Psoas muscle (tissue), 8 donors: ENCODE data around the gene AKT3. TPM values are rescaled to one million over a fixed set of nuclear protein-coding genes. Genes with fewer than 3 reads are reported as not detected.

Experiments
- ATAC-seq, 4 donors: fragments of 200-7000 bp; cut with Tn5 transposase; one replicate each; pipeline ENCODE4 v1.9.1; 2020; ENCODE audit warnings: moderate library complexity in 3 of 4, mild to moderate bottlenecking in 2 of 4
- DNase-seq, 2 donors: peaks; one replicate each; pipeline ENCODE4 v3.0.0-alpha.2; 2020
- H3K27ac ChIP-seq: fragments of 200-600 bp; one replicate; pipeline ENCODE4 v1.8.0; 2022
- H3K27me3 ChIP-seq, 3 donors: fragments of 200-600 bp in 1 of 3; one replicate each; pipeline versions ENCODE4 v1.6.1 to v1.8.0; 2013 to 2022; ENCODE audit warnings: low read length in 2 of 3, mild to moderate bottlenecking in 2 of 3, moderate library complexity in 1 of 3; ENCODE audit not compliant: insufficient read depth in 3 of 3
- H3K36me3 ChIP-seq, 2 donors: fragments of 200-600 bp in 1 of 2; one replicate each; pipeline versions ENCODE4 v1.6.1 to v1.8.0; 2013 to 2022; ENCODE audit warnings: low read depth in 1 of 2, mild to moderate bottlenecking in 1 of 2, moderate library complexity in 1 of 2; ENCODE audit not compliant: insufficient read depth in 1 of 2
- H3K4me1 ChIP-seq: fragments of 200-600 bp; one replicate; pipeline ENCODE4 v1.8.0; 2022
- H3K4me3 ChIP-seq: fragments of 200-600 bp; one replicate; pipeline ENCODE4 v1.8.0; 2022; ENCODE audit warnings: mild to moderate bottlenecking
- H3K9me3 ChIP-seq: fragments of 200-600 bp; one replicate; pipeline ENCODE4 v1.8.0; 2022
- WGBS, 3 donors: extraction: QIAGEN DNeasy Blood & Tissue Kit; methylation state at CpG; one replicate each; pipeline versions ENCODE4 v1.1.6 to v1.1.7; 2013; 5-methylcytosine and 5-hydroxymethylcytosine counted together
- intact Hi-C, 2 donors: fragments of 100-400 bp; cut with DNase I; formaldehyde crosslinking; loops; one replicate each; pipeline versions ENCODE4 v1.11.0 to v1.14.2; 2022
- polyA plus RNA-seq, 3 donors: library from polyadenylated mRNA; stranded (reverse); fragments of 200-250 nt; gene quantifications; one replicate each; pipeline ENCODE4 v1.2.3, GENCODE V29; 2013
- total RNA-seq, 4 donors: library from RNA; stranded (reverse); fragmentation: NEBNext Ultra II Directional in 2 of 4; extraction: Animal tissue kit (Norgen Biotek cat#: 25700) in 2 of 4; gene quantifications; one replicate each; pipeline versions ENCODE4 v1.2.1 to v1.2.4, GENCODE V29; 2021 to 2023
- TF ChIP-seq, protein P1 (sequence below): fragments of 200-600 bp; IDR thresholded peaks from one replicate; pipeline ENCODE4 v1.8.0; 2022; ENCODE audit warnings: antibody characterized with exemption
- donor health status: healthy with polysubstance abuse.
- donor health status: DM: no; HTN: no; CAD: no; lungs with moderate emphysema.
- donor health status: Bipolar disorder and iron deficiency.
- donor health status: healthy.
- donor health status: DM: yes; HTN: yes; CAD: no.
- donor health status: DM: no; HTN: no; CAD: no.
- donor health status: DM: no; HTN: no; CAD: no.
- donor health status: DM: yes; HTN: yes; CAD: no.

Gene AKT3
- total and polyA plus RNA-seq, 7 donors, result 3.3 to 25.1 (median 9.8) TPM

DNA sequence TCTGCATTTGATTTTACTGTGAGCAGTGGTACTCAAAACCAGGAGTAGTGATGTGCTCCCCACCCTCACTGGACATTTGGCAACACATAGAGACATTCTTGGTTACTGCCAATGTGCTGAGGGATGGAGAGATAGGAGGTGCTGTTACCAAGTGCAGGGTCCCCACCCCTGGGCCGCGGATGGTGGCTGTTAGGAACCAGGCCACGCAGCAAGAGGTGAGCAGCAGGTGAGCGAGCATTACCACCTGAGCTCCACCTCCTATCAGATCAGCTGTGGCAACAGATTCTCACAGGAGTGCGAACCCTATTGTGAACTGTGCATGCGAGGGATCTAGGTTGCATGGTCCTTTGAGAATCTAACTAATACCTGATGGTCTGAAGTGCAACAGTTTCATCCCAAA, 95.7 kb downstream of the AKT3 start:
- no peaks in the 10 kb centered on the region for H3K9me3 ChIP-seq
- H3K27me3 ChIP-seq, result no peaks in the 10 kb centered on the region
- TF ChIP-seq, protein P1, sequence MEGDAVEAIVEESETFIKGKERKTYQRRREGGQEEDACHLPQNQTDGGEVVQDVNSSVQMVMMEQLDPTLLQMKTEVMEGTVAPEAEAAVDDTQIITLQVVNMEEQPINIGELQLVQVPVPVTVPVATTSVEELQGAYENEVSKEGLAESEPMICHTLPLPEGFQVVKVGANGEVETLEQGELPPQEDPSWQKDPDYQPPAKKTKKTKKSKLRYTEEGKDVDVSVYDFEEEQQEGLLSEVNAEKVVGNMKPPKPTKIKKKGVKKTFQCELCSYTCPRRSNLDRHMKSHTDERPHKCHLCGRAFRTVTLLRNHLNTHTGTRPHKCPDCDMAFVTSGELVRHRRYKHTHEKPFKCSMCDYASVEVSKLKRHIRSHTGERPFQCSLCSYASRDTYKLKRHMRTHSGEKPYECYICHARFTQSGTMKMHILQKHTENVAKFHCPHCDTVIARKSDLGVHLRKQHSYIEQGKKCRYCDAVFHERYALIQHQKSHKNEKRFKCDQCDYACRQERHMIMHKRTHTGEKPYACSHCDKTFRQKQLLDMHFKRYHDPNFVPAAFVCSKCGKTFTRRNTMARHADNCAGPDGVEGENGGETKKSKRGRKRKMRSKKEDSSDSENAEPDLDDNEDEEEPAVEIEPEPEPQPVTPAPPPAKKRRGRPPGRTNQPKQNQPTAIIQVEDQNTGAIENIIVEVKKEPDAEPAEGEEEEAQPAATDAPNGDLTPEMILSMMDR, result no peak
- H3K4me3 ChIP-seq, result no peak overlapping the region
- DNase-seq (no peak), ATAC-seq (no peak)
- H3K36me3 ChIP-seq, result no peaks in the 10 kb centered on the region
- H3K4me1 ChIP-seq, result no peaks in the 10 kb centered on the region
- intact Hi-C loops, result no loop called here
- no peak overlapping the region for H3K27ac ChIP-seq
- WGBS, 3 donors, result 95 to 98% (median 98%) methylated on average over 6 of the region's 6 CpGs

DNA sequence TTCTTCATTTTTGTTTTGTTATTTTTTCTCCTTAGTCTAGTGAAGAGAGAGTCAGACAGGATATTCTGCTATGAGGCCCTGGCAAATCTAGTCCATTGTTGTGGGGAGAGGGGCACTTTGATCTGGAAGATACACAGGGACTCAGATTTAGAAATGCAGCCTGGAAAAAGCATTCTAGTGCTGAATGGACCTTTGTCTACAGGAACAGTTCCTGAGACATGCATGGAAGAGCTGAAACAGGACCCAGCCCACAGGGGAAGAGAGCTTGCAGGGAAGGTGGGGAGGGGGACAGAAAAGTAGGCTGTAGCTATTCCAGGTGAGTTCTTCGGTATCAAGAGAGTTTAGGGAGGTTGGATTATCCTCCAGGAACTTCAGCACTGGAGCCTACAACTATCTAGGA, 98.5 kb downstream of the AKT3 start:
- Histone ChIP-seq H3K36me3 (no peaks in the 10 kb centered on the region), H3K27me3 (no peaks in the 10 kb centered on the region), H3K9me3 (no peaks in the 10 kb centered on the region), H3K27ac (no peak overlapping the region), H3K4me3 (no peak overlapping the region), H3K4me1 (no peaks in the 10 kb centered on the region)
- 83 to 100% (median 89%) methylated on average over 1 of the region's 1 CpG for WGBS, 3 donors
- ATAC-seq, result no peak
- DNase-seq, result no peak
- intact Hi-C loops, result no loop called here
- TF ChIP-seq, protein P1, result no peak

DNA sequence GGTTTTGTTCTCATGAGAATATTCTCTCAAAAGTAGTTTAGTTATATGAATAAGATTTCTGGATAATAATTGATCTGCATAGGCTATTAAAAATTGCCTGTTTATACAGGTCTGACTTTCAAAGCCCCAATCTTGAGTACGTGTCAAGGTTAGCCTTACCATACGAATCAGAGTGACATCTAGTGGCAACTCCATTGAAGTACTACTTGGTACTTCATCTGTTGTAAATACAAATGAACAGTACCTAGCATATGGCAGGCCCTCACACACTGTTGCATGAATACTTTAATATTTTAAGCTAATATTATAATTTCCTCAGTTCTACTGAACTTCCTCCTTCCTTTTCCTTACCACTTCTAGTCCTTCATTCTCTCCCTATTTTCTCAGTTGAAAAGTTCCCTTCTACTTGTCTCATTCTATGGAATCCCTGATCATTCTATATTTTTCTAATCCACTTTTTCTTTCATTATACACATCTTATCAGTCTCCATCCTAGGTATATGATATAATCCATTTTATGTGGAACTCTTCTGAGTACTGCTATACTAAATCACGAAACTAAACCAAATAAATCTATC, 101.2 kb downstream of the AKT3 start:
- DNase-seq (no peak), ATAC-seq (peak; percentile 76 to 92 (median 84))
- no peaks in the 10 kb centered on the region for H3K9me3 ChIP-seq
- no peaks in the 10 kb centered on the region for H3K27me3 ChIP-seq
- no peaks in the 10 kb centered on the region for H3K4me1 ChIP-seq
- TF ChIP-seq, protein P1, result peak; percentile 86
- H3K4me3 ChIP-seq, result no peak overlapping the region
- WGBS, 3 donors, result 34 to 36% (median 34%) methylated on average over 3 of the region's 3 CpGs
- no peaks in the 10 kb centered on the region for H3K36me3 ChIP-seq
- intact Hi-C loops, result loop anchor here (5.0 to 10.0 kb wide), 4 partner anchors 264 to 524 kb away; no protein-coding TSS in a partner anchor
- no peak overlapping the region for H3K27ac ChIP-seq

DNA sequence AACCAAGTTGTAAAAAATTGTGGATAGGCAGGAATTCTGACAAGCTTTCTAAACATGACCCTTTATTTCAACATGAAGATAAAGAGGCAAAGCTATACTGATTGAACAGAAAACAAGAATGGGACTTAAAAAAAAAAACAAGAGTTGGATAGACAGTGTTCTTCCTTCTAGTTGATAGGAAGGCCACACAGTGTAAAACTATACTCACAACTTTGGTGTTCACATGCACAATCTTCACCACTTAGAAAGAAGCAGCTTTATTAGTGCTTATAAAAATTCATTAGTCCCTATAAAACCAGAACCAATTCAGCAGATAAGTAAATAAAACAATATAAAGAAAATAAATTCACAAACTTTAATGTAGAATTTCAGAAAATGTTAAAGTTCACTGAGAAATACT, 101.8 kb downstream of the AKT3 start:
- no peak overlapping the region for H3K27ac ChIP-seq
- intact Hi-C loops, result loop anchor here (5.0 to 10.0 kb wide), 4 partner anchors 263 to 524 kb away; no protein-coding TSS in a partner anchor
- ATAC-seq (no peak), DNase-seq (no peak)
- no peaks in the 10 kb centered on the region for H3K27me3 ChIP-seq
- no peak overlapping the region for H3K4me3 ChIP-seq
- no peaks in the 10 kb centered on the region for H3K36me3 ChIP-seq
- H3K9me3 ChIP-seq, result no peaks in the 10 kb centered on the region
- TF ChIP-seq, protein P1, result no peak
- H3K4me1 ChIP-seq, result no peaks in the 10 kb centered on the region

DNA sequence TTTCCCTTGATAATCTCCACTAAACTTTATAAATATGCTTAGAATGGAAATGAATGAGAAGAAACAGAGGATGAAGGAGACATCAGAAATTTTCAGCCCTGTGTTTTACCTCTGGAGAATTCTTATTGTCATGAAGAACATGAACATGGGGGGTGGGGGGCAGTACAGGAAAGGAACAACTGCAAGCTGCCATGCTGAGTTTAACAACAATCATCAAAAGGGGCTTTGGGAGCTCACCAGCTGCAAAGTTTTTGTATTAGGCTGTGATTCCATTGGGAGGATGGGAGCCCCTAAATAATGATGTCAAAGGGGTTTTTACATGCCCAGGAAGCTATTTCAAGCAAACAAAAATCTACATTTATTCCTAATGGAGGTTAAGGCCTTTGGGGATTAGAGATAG, 103.3 kb downstream of the AKT3 start:
- H3K27ac ChIP-seq, result no peak overlapping the region
- intact Hi-C loops, result loop anchor here (5.0 to 10.0 kb wide), 4 partner anchors 262 to 526 kb away; no protein-coding TSS in a partner anchor
- no peak for ATAC-seq
- H3K4me1 ChIP-seq, result no peaks in the 10 kb centered on the region
- no peak overlapping the region for H3K4me3 ChIP-seq
- no peaks in the 10 kb centered on the region for H3K9me3 ChIP-seq
- no peaks in the 10 kb centered on the region for H3K36me3 ChIP-seq
- H3K27me3 ChIP-seq, result no peaks in the 10 kb centered on the region
- TF ChIP-seq, protein P1, result no peak
- DNase-seq, result no peak
